ENCODE measurements around the gene PDLIM5. TPM values are rescaled to one million over a fixed set of nuclear protein-coding genes. Genes with fewer than 3 reads are reported as not detected.

Gene PDLIM5
- total and polyA plus RNA-seq, 7 experiments from 2014 or later, result 14.4 to 61.7 (median 35.7) TPM

GRCh38 chr4:94419956-94420355 is 31.8 kb upstream of the PDLIM5 start:
- no peak overlapping the region for H3K4me3 ChIP-seq (ENCODE audit: low read length)
- intact Hi-C loops (cut with micrococcal nuclease), result no loop called here
- Mint-ChIP-seq H3K9me3 (peaks cover 0 to 37% (median 18%) of the 10 kb centered on the region in 11 donors), H3K27me3 (peaks cover 10 to 49% (median 42%) of the 10 kb centered on the region in 5 donors), H3K4me3 (no peak overlapping the region), H3K27ac (no peak overlapping the region), H3K4me1 (no peaks in the 10 kb centered on the region), H3K36me3 (peaks cover 0 to 3% (median 0%) of the 10 kb centered on the region in 5 donors)
- no peaks in the 10 kb centered on the region for H3K4me1 ChIP-seq (ENCODE audit: control insufficient read depth in 2 of 2, insufficient read depth in 2 of 2, low read length in 2 of 2)
- DNase-seq (no peak), ATAC-seq (no peak)
- CTCF ChIA-PET, result no interaction called here
- no peak overlapping the region for H3K27ac ChIP-seq (ENCODE audit: low read depth, low read length)
- H3K36me3 ChIP-seq (ENCODE audit: control insufficient read depth in 2 of 3, insufficient read depth in 3 of 3, low read length in 3 of 3), result no peaks in the 10 kb centered on the region
- H3K9me3 ChIP-seq (ENCODE audit: control insufficient read depth in 2 of 3, low read length in 3 of 3), result peaks cover 0 to 3% (median 0%) of the 10 kb centered on the region in 3 experiments
- H3K27me3 ChIP-seq (ENCODE audit: control insufficient read depth in 2 of 2, insufficient read depth in 2 of 2, low read length in 2 of 2), result peaks cover 0 to 4% of the 10 kb centered on the region in 2 donors
- POLR2A ChIA-PET, result no interaction called here

GRCh38 chr4:94420356-94420755 is 31.4 kb upstream of the PDLIM5 start:
- intact Hi-C loops (cut with micrococcal nuclease), result no loop called here

GRCh38 chr4:94426783-94427182 is 25.0 kb upstream of the PDLIM5 start:
- Histone ChIP-seq H3K27ac (ENCODE audit: low read depth, low read length) (no peak overlapping the region), H3K4me3 (ENCODE audit: low read length) (no peak overlapping the region), H3K36me3 (ENCODE audit: control insufficient read depth in 2 of 3, insufficient read depth in 3 of 3, low read length in 3 of 3) (no peaks in the 10 kb centered on the region), H3K27me3 (ENCODE audit: control insufficient read depth in 2 of 2, insufficient read depth in 2 of 2, low read length in 2 of 2) (peaks cover 0 to 4% of the 10 kb centered on the region in 2 donors), H3K4me1 (ENCODE audit: control insufficient read depth in 2 of 2, insufficient read depth in 2 of 2, low read length in 2 of 2) (no peaks in the 10 kb centered on the region), H3K9me3 (ENCODE audit: control insufficient read depth in 2 of 3, low read length in 3 of 3) (peaks cover 0 to 8% (median 0%) of the 10 kb centered on the region in 3 experiments)
- H3K4me1 Mint-ChIP-seq, result no peaks in the 10 kb centered on the region
- H3K27me3 Mint-ChIP-seq, result peaks cover 0 to 22% (median 20%) of the 10 kb centered on the region in 5 donors
- no peak overlapping the region for H3K27ac Mint-ChIP-seq
- H3K36me3 Mint-ChIP-seq, result peaks cover 0 to 3% (median 0%) of the 10 kb centered on the region in 5 donors
- peaks cover 2 to 47% (median 21%) of the 10 kb centered on the region in 11 donors for H3K9me3 Mint-ChIP-seq
- ATAC-seq, result no peak
- intact Hi-C loops (cut with micrococcal nuclease), result no loop called here
- H3K4me3 Mint-ChIP-seq, result no peak overlapping the region
- DNase-seq, result no peak
- CTCF ChIA-PET, result no interaction called here
- POLR2A ChIA-PET, result no interaction called here

More at GRCh38 chr4:94420356-94420755, 31.4 kb upstream of the PDLIM5 start:
- CTCF ChIA-PET, result no interaction called here
- Histone ChIP-seq H3K9me3 (ENCODE audit: control insufficient read depth in 2 of 3, low read length in 3 of 3) (peaks cover 0 to 3% (median 0%) of the 10 kb centered on the region in 3 experiments), H3K4me1 (ENCODE audit: control insufficient read depth in 2 of 2, insufficient read depth in 2 of 2, low read length in 2 of 2) (no peaks in the 10 kb centered on the region), H3K36me3 (ENCODE audit: control insufficient read depth in 2 of 3, insufficient read depth in 3 of 3, low read length in 3 of 3) (no peaks in the 10 kb centered on the region), H3K27ac (ENCODE audit: low read depth, low read length) (no peak overlapping the region), H3K4me3 (ENCODE audit: low read length) (no peak overlapping the region), H3K27me3 (ENCODE audit: control insufficient read depth in 2 of 2, insufficient read depth in 2 of 2, low read length in 2 of 2) (peaks cover 0 to 4% of the 10 kb centered on the region in 2 donors)
- H3K9me3 Mint-ChIP-seq, result peaks cover under 1 to 39% (median 19%) of the 10 kb centered on the region in 11 donors
- DNase-seq (no peak), ATAC-seq (no peak)
- peaks cover 10 to 49% (median 42%) of the 10 kb centered on the region in 5 donors for H3K27me3 Mint-ChIP-seq
- POLR2A ChIA-PET, result no interaction called here
- no peak overlapping the region for H3K27ac Mint-ChIP-seq
- no peaks in the 10 kb centered on the region for H3K4me1 Mint-ChIP-seq
- peaks cover 0 to 3% (median 0%) of the 10 kb centered on the region in 5 donors for H3K36me3 Mint-ChIP-seq
- H3K4me3 Mint-ChIP-seq, result no peak overlapping the region

- ChIA-PET POLR2A (no interaction called here), CTCF (no interaction called here)
- Mint-ChIP-seq H3K36me3 (no peaks in the 10 kb centered on the region), H3K4me1 (no peaks in the 10 kb centered on the region), H3K9me3 (peaks cover 2 to 39% (median 19%) of the 10 kb centered on the region in 11 donors), H3K27ac (no peak overlapping the region), H3K4me3 (no peak overlapping the region), H3K27me3 (peaks cover 0 to 4% (median 2%) of the 10 kb centered on the region in 5 donors)
- Histone ChIP-seq H3K36me3 (ENCODE audit: control insufficient read depth in 2 of 3, insufficient read depth in 3 of 3, low read length in 3 of 3) (no peaks in the 10 kb centered on the region), H3K9me3 (ENCODE audit: control insufficient read depth in 2 of 3, low read length in 3 of 3) (peaks cover 0 to 8% (median 0%) of the 10 kb centered on the region in 3 experiments), H3K4me1 (ENCODE audit: control insufficient read depth in 2 of 2, insufficient read depth in 2 of 2, low read length in 2 of 2) (no peaks in the 10 kb centered on the region), H3K27me3 (ENCODE audit: control insufficient read depth in 2 of 2, insufficient read depth in 2 of 2, low read length in 2 of 2) (no peaks in the 10 kb centered on the region), H3K27ac (ENCODE audit: low read depth, low read length) (no peak overlapping the region), H3K4me3 (ENCODE audit: low read length) (no peak overlapping the region)
- DNase-seq (no peak), ATAC-seq (no peak)
- intact Hi-C loops (cut with micrococcal nuclease), result no loop called here
Observed at GRCh38 chr4:94428884-94429283, 22.9 kb upstream of the PDLIM5 start.

- H3K27ac Mint-ChIP-seq, result no peak overlapping the region
- Histone ChIP-seq H3K36me3 (ENCODE audit: control insufficient read depth in 2 of 3, insufficient read depth in 3 of 3, low read length in 3 of 3) (no peaks in the 10 kb centered on the region), H3K27me3 (ENCODE audit: control insufficient read depth in 2 of 2, insufficient read depth in 2 of 2, low read length in 2 of 2) (no peaks in the 10 kb centered on the region), H3K9me3 (ENCODE audit: control insufficient read depth in 2 of 3, low read length in 3 of 3) (peaks cover 0 to 8% (median 0%) of the 10 kb centered on the region in 3 experiments), H3K4me3 (ENCODE audit: low read length) (no peak overlapping the region), H3K27ac (ENCODE audit: low read depth, low read length) (no peak overlapping the region), H3K4me1 (ENCODE audit: control insufficient read depth in 2 of 2, insufficient read depth in 2 of 2, low read length in 2 of 2) (no peaks in the 10 kb centered on the region)
- H3K9me3 Mint-ChIP-seq, result peaks cover 0 to 25% (median 11%) of the 10 kb centered on the region in 11 donors
- ChIA-PET CTCF (no interaction called here), POLR2A (no interaction called here)
- no peak for ATAC-seq
- no peaks in the 10 kb centered on the region for H3K36me3 Mint-ChIP-seq
- no peaks in the 10 kb centered on the region for H3K4me1 Mint-ChIP-seq
- no peak for DNase-seq
- intact Hi-C loops (cut with micrococcal nuclease), result no loop called here
- H3K4me3 Mint-ChIP-seq, result no peak overlapping the region
- peaks cover 0 to 10% (median 4%) of the 10 kb centered on the region in 5 donors for H3K27me3 Mint-ChIP-seq
Observed at GRCh38 chr4:94430406-94430805, 21.3 kb upstream of the PDLIM5 start.

GRCh38 chr4:94431388-94431787 is 20.4 kb upstream of the PDLIM5 start:
- no peak for DNase-seq
- peaks cover 0 to 12% (median 4%) of the 10 kb centered on the region in 5 donors for H3K27me3 Mint-ChIP-seq
- H3K4me3 Mint-ChIP-seq, result no peak overlapping the region
- CTCF ChIA-PET, result no interaction called here
- no peak overlapping the region for H3K27ac ChIP-seq (ENCODE audit: low read depth, low read length)
- H3K27me3 ChIP-seq (ENCODE audit: control insufficient read depth in 2 of 2, insufficient read depth in 2 of 2, low read length in 2 of 2), result no peaks in the 10 kb centered on the region
- no peaks in the 10 kb centered on the region for H3K4me1 Mint-ChIP-seq
- H3K27ac Mint-ChIP-seq, result no peak overlapping the region
- no peaks in the 10 kb centered on the region for H3K36me3 ChIP-seq (ENCODE audit: control insufficient read depth in 2 of 3, insufficient read depth in 3 of 3, low read length in 3 of 3)
- H3K4me1 ChIP-seq (ENCODE audit: control insufficient read depth in 2 of 2, insufficient read depth in 2 of 2, low read length in 2 of 2), result no peaks in the 10 kb centered on the region
- ATAC-seq, result no peak
- POLR2A ChIA-PET, result no interaction called here
- no peak overlapping the region for H3K4me3 ChIP-seq (ENCODE audit: low read length)
- intact Hi-C loops (cut with micrococcal nuclease), result no loop called here
- peaks cover 0 to 15% (median 4%) of the 10 kb centered on the region in 11 donors for H3K9me3 Mint-ChIP-seq
- H3K9me3 ChIP-seq (ENCODE audit: control insufficient read depth in 2 of 3, low read length in 3 of 3), result peaks cover 0 to 2% (median 0%) of the 10 kb centered on the region in 3 experiments
- H3K36me3 Mint-ChIP-seq, result no peaks in the 10 kb centered on the region

- Mint-ChIP-seq H3K4me3 (no peak overlapping the region), H3K27ac (no peak overlapping the region), H3K27me3 (peaks cover 0 to 12% (median 4%) of the 10 kb centered on the region in 5 donors), H3K4me1 (no peaks in the 10 kb centered on the region), H3K9me3 (peaks cover 0 to 5% (median 0%) of the 10 kb centered on the region in 11 donors), H3K36me3 (no peaks in the 10 kb centered on the region)
- H3K4me1 ChIP-seq (ENCODE audit: control insufficient read depth in 2 of 2, insufficient read depth in 2 of 2, low read length in 2 of 2), result no peaks in the 10 kb centered on the region
- H3K27ac ChIP-seq (ENCODE audit: low read depth, low read length), result no peak overlapping the region
- H3K9me3 ChIP-seq (ENCODE audit: control insufficient read depth in 2 of 3, low read length in 3 of 3), result no peaks in the 10 kb centered on the region
- ATAC-seq (no peak), DNase-seq (no peak)
- H3K27me3 ChIP-seq (ENCODE audit: control insufficient read depth in 2 of 2, insufficient read depth in 2 of 2, low read length in 2 of 2), result no peaks in the 10 kb centered on the region
- intact Hi-C loops (cut with micrococcal nuclease), result no loop called here
- ChIA-PET POLR2A (no interaction called here), CTCF (no interaction called here)
- H3K36me3 ChIP-seq (ENCODE audit: control insufficient read depth in 2 of 3, insufficient read depth in 3 of 3, low read length in 3 of 3), result no peaks in the 10 kb centered on the region
- H3K4me3 ChIP-seq (ENCODE audit: low read length), result no peak overlapping the region
Observed at GRCh38 chr4:94434505-94434904, 17.2 kb upstream of the PDLIM5 start.
